GM18909 (cell line): Measurements from ENCODE around the gene BAHCC1.

ENCODE experiments used
- ATAC-seq: cut with Tn5 transposase; IDR thresholded peaks from one replicate; pipeline ENCODE4 v1.9.1; 2021; ENCODE audit warnings: mild to moderate bottlenecking; ENCODE audit not compliant: unreplicated experiment, poor library complexity

The BAHCC1 gene

GRCh38 chr17:81396278-81396721, 1.0 kb downstream of the BAHCC1 start:
- no peak for ATAC-seq

GRCh38 chr17:81396722-81397313, 1.6 kb downstream of the BAHCC1 start:
- no peak for ATAC-seq

- ATAC-seq, result no peak
Measured at GRCh38 chr17:81397314-81398175, 2.3 kb downstream of the BAHCC1 start.

- ATAC-seq, result no peak
Measured at GRCh38 chr17:81398176-81398831, 3.0 kb downstream of the BAHCC1 start.

GRCh38 chr17:81398832-81399411, 3.7 kb downstream of the BAHCC1 start:
- no peak for ATAC-seq

GRCh38 chr17:81399481-81400153, 4.4 kb downstream of the BAHCC1 start:
- ATAC-seq, result no peak

- ATAC-seq, result no peak
Measured at GRCh38 chr17:81400154-81400977, 5.1 kb downstream of the BAHCC1 start.

GRCh38 chr17:81400996-81401722, 5.9 kb downstream of the BAHCC1 start:
- no peak for ATAC-seq

GRCh38 chr17:81401723-81402529, 6.7 kb downstream of the BAHCC1 start:
- ATAC-seq, result no peak

GRCh38 chr17:81402530-81402941, 7.3 kb downstream of the BAHCC1 start:
- no peak for ATAC-seq

GRCh38 chr17:81402981-81403467, 7.8 kb downstream of the BAHCC1 start:
- no peak for ATAC-seq

- no peak for ATAC-seq
Measured at GRCh38 chr17:81403671-81404534, 8.6 kb downstream of the BAHCC1 start.

GRCh38 chr17:81404558-81405165, 9.4 kb downstream of the BAHCC1 start:
- ATAC-seq, result no peak

- ATAC-seq, result no peak
Measured at GRCh38 chr17:81405411-81405872, 10.2 kb downstream of the BAHCC1 start.

- ATAC-seq, result no peak
Measured at GRCh38 chr17:81406117-81406953, 11.1 kb downstream of the BAHCC1 start.

- no peak for ATAC-seq
Measured at GRCh38 chr17:81408049-81408448, 12.8 kb downstream of the BAHCC1 start.
